Measurements from ENCODE around the gene IGF1R. TPM values are rescaled to one million over a fixed set of nuclear protein-coding genes. Genes with fewer than 3 reads are reported as not detected.

Gene IGF1R
- total RNA-seq, 1 donor from 2014 or later, result 47.7 TPM

GRCh38 chr15:98734466-98735199 lies 86.3 kb downstream of the IGF1R start:
- H3K27me3 ChIP-seq (ENCODE audit: low read depth), result no peaks in the 10 kb centered on the region
- intact Hi-C loops (cut with DNase I), result no loop called here
- DNase-seq (no peak), ATAC-seq (peak; percentile 51 to 62)
- H3K9me3 ChIP-seq, result no peaks in the 10 kb centered on the region
- H3K36me3 ChIP-seq, result no peaks in the 10 kb centered on the region
- H3K4me3 ChIP-seq, result peak overlapping the region; percentile 6
- TF ChIP-seq CTCF (IDR thresholded peaks at IDR 0.05), result no peak
- H3K27ac ChIP-seq, result no peak overlapping the region
- peaks cover 26% of the 10 kb centered on the region for H3K4me1 ChIP-seq

GRCh38 chr15:98735304-98735703 lies 87.0 kb downstream of the IGF1R start:
- Histone ChIP-seq H3K27ac (no peak overlapping the region), H3K36me3 (no peaks in the 10 kb centered on the region), H3K27me3 (ENCODE audit: low read depth) (no peaks in the 10 kb centered on the region), H3K4me3 (no peak overlapping the region), H3K9me3 (no peaks in the 10 kb centered on the region), H3K4me1 (peaks cover 26% of the 10 kb centered on the region)
- intact Hi-C loops (cut with DNase I), result no loop called here
- ATAC-seq, result peak in 1 of 2 donors; percentile 14
- no peak for TF ChIP-seq CTCF (IDR thresholded peaks at IDR 0.05)
- no peak for DNase-seq

- no peak overlapping the region for H3K27ac ChIP-seq
- H3K4me3 ChIP-seq, result no peak overlapping the region
- no peaks in the 10 kb centered on the region for H3K27me3 ChIP-seq (ENCODE audit: low read depth)
- H3K36me3 ChIP-seq, result no peaks in the 10 kb centered on the region
- DNase-seq (no peak), ATAC-seq (no peak)
- intact Hi-C loops (cut with DNase I), result no loop called here
- H3K9me3 ChIP-seq, result no peaks in the 10 kb centered on the region
- TF ChIP-seq CTCF (IDR thresholded peaks at IDR 0.05), result no peak
- peaks cover 26% of the 10 kb centered on the region for H3K4me1 ChIP-seq
Observed at GRCh38 chr15:98735895-98736617, 87.7 kb downstream of the IGF1R start.

DNA sequence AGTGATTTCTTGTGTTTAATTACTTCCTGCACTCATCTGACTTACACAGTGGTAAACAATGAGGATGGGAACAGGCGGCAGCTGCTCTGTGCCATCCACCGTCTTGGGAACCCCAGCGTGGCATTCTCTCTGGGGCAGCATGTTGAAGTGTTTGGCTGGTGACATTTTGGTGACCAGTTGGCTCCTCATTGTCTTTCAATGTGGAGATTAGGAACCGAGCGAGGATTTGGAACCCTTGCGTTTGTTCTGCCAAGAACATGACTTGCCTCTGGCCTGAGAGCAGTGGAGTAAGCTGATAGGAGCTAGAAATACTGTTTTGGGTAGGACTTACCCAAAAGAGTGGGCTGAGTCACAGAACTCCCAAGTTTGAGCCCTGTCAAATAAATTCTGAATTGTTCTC lies 88.8 kb downstream of the IGF1R start:
- intact Hi-C loops (cut with DNase I), result no loop called here
- ATAC-seq, result no peak

DNA sequence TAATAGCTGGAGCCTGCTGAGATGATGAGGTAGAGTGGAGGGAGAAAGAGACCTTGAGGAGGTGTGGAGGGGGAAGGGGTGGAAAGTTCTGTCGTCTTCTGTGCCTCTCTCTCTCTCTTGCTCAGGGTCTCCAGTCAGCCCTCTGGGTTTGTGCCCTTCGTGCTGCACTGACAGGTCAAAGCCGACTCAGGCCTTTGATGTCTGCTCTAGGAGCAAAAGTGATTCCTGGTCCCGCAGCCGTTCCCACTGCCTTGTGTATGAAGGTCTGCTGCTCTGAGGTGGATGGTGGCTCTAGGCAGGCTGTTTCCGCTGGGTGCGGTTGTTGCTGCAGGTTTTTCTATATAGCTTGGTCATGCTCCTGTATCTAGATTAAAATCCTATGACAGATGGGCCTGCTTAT lies 89.4 kb downstream of the IGF1R start:
- H3K36me3 ChIP-seq, result no peaks in the 10 kb centered on the region
- DNase-seq (no peak), ATAC-seq (no peak)
- no peak for TF ChIP-seq CTCF (IDR thresholded peaks at IDR 0.05)
- no peaks in the 10 kb centered on the region for H3K27me3 ChIP-seq (ENCODE audit: low read depth)
- no peaks in the 10 kb centered on the region for H3K9me3 ChIP-seq
- no peak overlapping the region for H3K4me3 ChIP-seq
- no peak overlapping the region for H3K27ac ChIP-seq
- H3K4me1 ChIP-seq, result peaks cover 29% of the 10 kb centered on the region
- intact Hi-C loops (cut with DNase I), result no loop called here

More for the DNA sequence above, 88.8 kb downstream of the IGF1R start:
- Histone ChIP-seq H3K27me3 (ENCODE audit: low read depth) (no peaks in the 10 kb centered on the region), H3K36me3 (no peaks in the 10 kb centered on the region), H3K27ac (no peak overlapping the region), H3K4me3 (no peak overlapping the region), H3K4me1 (peaks cover 26% of the 10 kb centered on the region), H3K9me3 (no peaks in the 10 kb centered on the region)
- DNase-seq, result no peak
- no peak for TF ChIP-seq CTCF (IDR thresholded peaks at IDR 0.05)
